ENCODE measurements around the gene SEMA5A. TPM values are rescaled to one million over a fixed set of nuclear protein-coding genes. Genes with fewer than 3 reads are reported as not detected.

Gene SEMA5A
- polyA plus RNA-seq, 1 donor (not counting 4 experiments of a cell fraction or from before 2014, with no cell fraction given), result 0.16 TPM

GRCh38 chr5:9468060-9468388 is 77.9 kb downstream of the SEMA5A start:
- Histone ChIP-seq H3K79me2 (ENCODE audit: control insufficient read depth, insufficient read depth, low read length) (no peaks in the 10 kb centered on the region), H3K4me2 (ENCODE audit: control insufficient read depth, extremely low read depth, insufficient read depth, low read depth, low read length) (peak overlapping the region; percentile 91), H2AFZ (ENCODE audit: control insufficient read depth, low read length) (peak overlapping the region; percentile 94), H3K9me3 (ENCODE audit: control insufficient read depth, low read depth, low read length) (no peaks in the 10 kb centered on the region), H3K27ac (ENCODE audit: control insufficient read depth, insufficient read depth, low read length) (peak overlapping the region; percentile 93), H3K4me1 (ENCODE audit: control insufficient read depth, extremely low read depth, insufficient read depth, low read length) (peaks cover 25% of the 10 kb centered on the region), H3K9me1 (ENCODE audit: control insufficient read depth, extremely low read depth, insufficient read depth, low read length) (no peaks in the 10 kb centered on the region), H4K20me1 (ENCODE audit: control insufficient read depth, extremely low read depth, insufficient read depth, low read length) (no peaks in the 10 kb centered on the region), H3K9ac (ENCODE audit: control insufficient read depth, extremely low read depth, insufficient read depth, low read length) (peak overlapping the region; percentile 68), H3K27me3 (ENCODE audit: control insufficient read depth, extremely low read depth, insufficient read depth, low read length) (no peaks in the 10 kb centered on the region), H3K4me3 (ENCODE audit: control insufficient read depth in 2 of 3, extremely low read depth in 1 of 3, insufficient read depth in 2 of 3, low read depth in 1 of 3, low read length in 3 of 3) (peak overlapping the region in 2 of 3 experiments; percentile 26 to 52), H3K36me3 (ENCODE audit: control insufficient read depth in 2 of 2, extremely low read depth in 1 of 2, insufficient read depth in 2 of 2, low read length in 2 of 2) (no peaks in the 10 kb centered on the region)
- DNase-seq (ENCODE audit: low read depth, low spot score) (peak; percentile 72), FAIRE-seq (peak; percentile 94)
- TF ChIP-seq CTCF (optimal IDR thresholded peaks at IDR 0.05 in 1 of 3, IDR thresholded peaks at IDR 0.05 in 1 of 3, conservative IDR thresholded peaks at IDR 0.05 in 1 of 3; ENCODE audit: extremely low read depth in 1 of 3, insufficient read depth in 2 of 3, low read length in 3 of 3), result no peak
- no peak for TF ChIP-seq EZH2 (IDR thresholded peaks at IDR 0.05; ENCODE audit: low read length)
- dilution Hi-C loops (cut with MboI; ENCODE audit: extremely low pct_ligation_motif_present, low sequenced_read_pairs), result no loop called here

- Histone ChIP-seq H3K79me2 (ENCODE audit: control insufficient read depth, insufficient read depth, low read length) (no peaks in the 10 kb centered on the region), H3K9me3 (ENCODE audit: control insufficient read depth, low read depth, low read length) (no peaks in the 10 kb centered on the region), H3K4me2 (ENCODE audit: control insufficient read depth, extremely low read depth, insufficient read depth, low read depth, low read length) (peak overlapping the region; percentile 91), H3K36me3 (ENCODE audit: control insufficient read depth in 2 of 2, extremely low read depth in 1 of 2, insufficient read depth in 2 of 2, low read length in 2 of 2) (no peaks in the 10 kb centered on the region), H3K27me3 (ENCODE audit: control insufficient read depth, extremely low read depth, insufficient read depth, low read length) (no peaks in the 10 kb centered on the region), H3K9me1 (ENCODE audit: control insufficient read depth, extremely low read depth, insufficient read depth, low read length) (no peaks in the 10 kb centered on the region), H3K4me3 (ENCODE audit: control insufficient read depth in 2 of 3, extremely low read depth in 1 of 3, insufficient read depth in 2 of 3, low read depth in 1 of 3, low read length in 3 of 3) (peak overlapping the region in 2 of 3 experiments; percentile 51 to 52), H4K20me1 (ENCODE audit: control insufficient read depth, extremely low read depth, insufficient read depth, low read length) (no peaks in the 10 kb centered on the region), H3K4me1 (ENCODE audit: control insufficient read depth, extremely low read depth, insufficient read depth, low read length) (peaks cover 25% of the 10 kb centered on the region), H2AFZ (ENCODE audit: control insufficient read depth, low read length) (peak overlapping the region; percentile 94), H3K9ac (ENCODE audit: control insufficient read depth, extremely low read depth, insufficient read depth, low read length) (peak overlapping the region; percentile 68), H3K27ac (ENCODE audit: control insufficient read depth, insufficient read depth, low read length) (peak overlapping the region; percentile 93)
- FAIRE-seq (no peak), DNase-seq (ENCODE audit: low read depth, low spot score) (peak; percentile 48)
- dilution Hi-C loops (cut with MboI; ENCODE audit: extremely low pct_ligation_motif_present, low sequenced_read_pairs), result no loop called here
- TF ChIP-seq EZH2 (IDR thresholded peaks at IDR 0.05; ENCODE audit: low read length) (no peak), CTCF (optimal IDR thresholded peaks at IDR 0.05 in 1 of 3, IDR thresholded peaks at IDR 0.05 in 1 of 3, conservative IDR thresholded peaks at IDR 0.05 in 1 of 3; ENCODE audit: extremely low read depth in 1 of 3, insufficient read depth in 2 of 3, low read length in 3 of 3) (no peak)
Measured at GRCh38 chr5:9467199-9468059, 78.4 kb downstream of the SEMA5A start.

All from keratinocyte (primary cell).